Adrenal gland (tissue), 5 donors: ENCODE data around the gene RNASEH1.

Source experiments
- POLR2A ChIP-seq, 2 donors: fragments of 450-650 bp; IDR thresholded peaks; one replicate each; pipeline ENCODE4 v1.6.1; 2017; ENCODE audit warnings: antibody characterized with exemption in 2 of 2, mild to moderate bottlenecking in 2 of 2, moderate library complexity in 1 of 2
- TF ChIP-seq, protein P1 (sequence below), 6 experiments: fragments of 450-650 bp in 4 of 6; fragments of 200-600 bp in 2 of 6; sonication (generic) in 1 of 6; IDR thresholded peaks; 1 replicate in 5 of 6; 2 replicates in 1 of 6; pipeline versions ENCODE4 v1.5.1 to v1.8.0; 2016 to 2021; ENCODE audit warnings: antibody characterized with exemption in 6 of 6, mild to moderate bottlenecking in 2 of 6, moderate library complexity in 1 of 6
- donor health status: DM: no; HTN: no; CAD: no.

DNA sequence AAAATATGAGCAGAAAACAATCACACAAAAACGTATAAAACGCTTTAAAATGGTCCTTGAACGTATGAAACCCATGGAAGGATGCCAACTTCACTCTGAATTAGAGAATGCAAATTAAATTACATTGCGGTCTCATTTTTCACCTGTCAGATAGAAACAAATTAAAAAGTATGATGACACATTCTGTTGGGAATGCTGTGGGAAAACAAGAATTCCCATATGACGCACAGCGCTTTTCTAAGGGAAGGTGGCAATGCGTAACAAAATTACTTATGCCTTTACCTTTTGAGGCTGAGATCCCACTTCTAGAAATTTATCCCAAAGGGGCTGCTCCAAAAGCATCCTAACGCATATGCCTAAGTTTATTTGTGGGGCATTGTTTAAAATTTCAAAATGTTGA lies 13.2 kb upstream of the RNASEH1 start:
- TF ChIP-seq, protein P1, sequence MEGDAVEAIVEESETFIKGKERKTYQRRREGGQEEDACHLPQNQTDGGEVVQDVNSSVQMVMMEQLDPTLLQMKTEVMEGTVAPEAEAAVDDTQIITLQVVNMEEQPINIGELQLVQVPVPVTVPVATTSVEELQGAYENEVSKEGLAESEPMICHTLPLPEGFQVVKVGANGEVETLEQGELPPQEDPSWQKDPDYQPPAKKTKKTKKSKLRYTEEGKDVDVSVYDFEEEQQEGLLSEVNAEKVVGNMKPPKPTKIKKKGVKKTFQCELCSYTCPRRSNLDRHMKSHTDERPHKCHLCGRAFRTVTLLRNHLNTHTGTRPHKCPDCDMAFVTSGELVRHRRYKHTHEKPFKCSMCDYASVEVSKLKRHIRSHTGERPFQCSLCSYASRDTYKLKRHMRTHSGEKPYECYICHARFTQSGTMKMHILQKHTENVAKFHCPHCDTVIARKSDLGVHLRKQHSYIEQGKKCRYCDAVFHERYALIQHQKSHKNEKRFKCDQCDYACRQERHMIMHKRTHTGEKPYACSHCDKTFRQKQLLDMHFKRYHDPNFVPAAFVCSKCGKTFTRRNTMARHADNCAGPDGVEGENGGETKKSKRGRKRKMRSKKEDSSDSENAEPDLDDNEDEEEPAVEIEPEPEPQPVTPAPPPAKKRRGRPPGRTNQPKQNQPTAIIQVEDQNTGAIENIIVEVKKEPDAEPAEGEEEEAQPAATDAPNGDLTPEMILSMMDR (IDR thresholded peaks at IDR 0.05): no peak
- no peak for TF ChIP-seq POLR2A (IDR thresholded peaks at IDR 0.05)
